GM21528 (cell line): ENCODE measurements around the gene CRNN.

ENCODE experiments used
- ATAC-seq: cut with Tn5 transposase; IDR thresholded peaks from one replicate; pipeline ENCODE4 v1.9.1; 2021; ENCODE audit warnings: mild to moderate bottlenecking, moderate library complexity; ENCODE audit not compliant: unreplicated experiment, low FRiP score

CRNN gene

DNA sequence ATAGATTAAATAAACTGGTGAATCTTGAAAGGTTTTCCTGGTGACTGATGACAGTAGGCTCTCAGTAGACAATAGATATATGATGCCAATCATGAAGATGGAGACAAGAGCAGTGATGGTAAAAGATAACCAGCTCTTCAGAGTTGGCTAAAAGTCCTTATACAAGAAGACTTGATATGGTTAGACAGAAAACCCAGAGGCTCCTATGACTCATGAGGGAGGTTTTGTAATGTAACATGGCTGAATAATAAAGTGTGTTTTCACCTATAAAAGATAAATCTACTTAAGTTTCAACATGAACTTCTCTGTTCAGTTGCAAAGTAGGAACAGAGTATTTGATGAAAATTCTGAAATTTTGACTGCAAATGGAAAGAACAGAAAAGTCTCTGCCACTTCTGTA, 12.7 kb upstream of the CRNN start:
- ATAC-seq, result no peak

DNA sequence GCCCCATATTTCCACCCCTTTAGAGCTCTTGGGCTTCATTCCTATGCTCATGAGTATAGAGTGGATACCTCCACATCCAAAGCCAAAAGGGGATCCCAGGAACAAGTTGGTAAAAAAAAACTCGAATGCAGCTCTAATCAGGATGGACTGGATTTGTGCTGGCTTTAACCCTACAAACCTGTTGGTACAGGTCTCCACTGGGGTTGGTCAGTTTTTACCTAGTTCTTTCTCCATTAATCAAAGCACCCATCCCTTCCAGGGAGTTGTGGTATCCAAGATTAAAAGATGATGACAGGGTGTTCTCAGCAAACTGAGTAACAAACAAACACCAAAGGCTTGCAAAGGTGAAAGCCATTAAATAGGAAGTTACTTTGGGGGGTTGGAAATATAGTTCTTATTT, 5.9 kb upstream of the CRNN start:
- no peak for ATAC-seq

DNA sequence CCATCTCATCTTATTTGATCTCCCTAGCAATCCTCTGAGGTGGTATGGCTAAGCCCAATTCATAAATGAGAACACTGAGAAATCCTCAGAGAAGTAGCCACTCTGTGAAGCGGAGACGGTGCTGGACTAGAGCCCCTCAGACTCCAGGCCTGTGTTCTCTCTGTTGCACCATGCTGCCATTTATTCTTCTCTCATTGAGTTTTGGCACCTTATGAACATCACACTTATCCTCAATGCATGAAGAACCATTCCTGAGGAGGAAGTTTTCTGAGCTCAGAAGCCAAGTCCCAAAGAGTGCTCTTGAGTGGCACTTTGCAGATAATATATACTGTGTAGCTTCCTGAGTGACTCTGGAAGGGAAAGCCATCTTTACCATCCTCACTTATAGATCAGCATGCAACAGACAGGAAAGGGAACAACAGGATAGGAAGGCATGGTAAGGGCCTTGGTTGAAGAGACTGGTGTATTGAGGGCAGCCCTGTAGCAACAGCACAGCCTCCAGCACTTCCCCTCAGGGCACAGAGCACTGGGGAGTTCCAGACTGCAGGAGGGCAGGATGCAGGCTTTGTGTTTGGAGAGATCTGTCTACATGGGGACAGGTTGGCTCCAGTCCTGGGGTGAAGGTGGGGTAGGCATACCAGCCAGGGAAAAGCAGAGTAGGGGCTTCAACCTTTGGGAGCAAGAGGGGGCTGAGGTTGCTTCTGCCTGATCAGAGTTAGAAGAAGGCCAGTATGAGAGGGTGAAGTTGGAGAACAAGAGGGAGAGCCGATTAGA, 1.6 kb upstream of the CRNN start:
- ATAC-seq, result no peak

DNA sequence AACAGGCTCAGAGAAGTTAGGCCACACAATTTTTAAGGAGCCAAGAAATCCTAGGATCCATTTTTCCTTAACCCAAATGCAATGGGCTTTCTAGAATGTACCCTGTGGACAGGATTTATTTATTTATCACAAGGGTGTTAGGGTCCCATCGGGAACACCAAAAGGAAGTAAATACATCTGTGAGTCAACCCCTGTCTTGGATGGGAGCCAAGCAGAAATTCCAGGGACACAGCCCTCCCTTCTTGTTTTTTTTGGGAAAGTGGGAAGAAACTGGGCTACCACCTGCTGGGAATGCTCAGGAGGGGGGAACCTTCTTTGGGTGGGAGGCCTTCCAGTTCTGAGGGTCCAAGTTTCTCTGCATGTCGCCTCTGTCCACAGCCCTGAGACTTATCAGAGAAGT, 1.3 kb downstream of the CRNN start:
- ATAC-seq, result no peak

- ATAC-seq, result no peak
Measured at GRCh38 chr1:152411134-152411533, 2.9 kb downstream of the CRNN start.

- ATAC-seq, result no peak
Measured at GRCh38 chr1:152410599-152410998, 3.5 kb downstream of the CRNN start.

DNA sequence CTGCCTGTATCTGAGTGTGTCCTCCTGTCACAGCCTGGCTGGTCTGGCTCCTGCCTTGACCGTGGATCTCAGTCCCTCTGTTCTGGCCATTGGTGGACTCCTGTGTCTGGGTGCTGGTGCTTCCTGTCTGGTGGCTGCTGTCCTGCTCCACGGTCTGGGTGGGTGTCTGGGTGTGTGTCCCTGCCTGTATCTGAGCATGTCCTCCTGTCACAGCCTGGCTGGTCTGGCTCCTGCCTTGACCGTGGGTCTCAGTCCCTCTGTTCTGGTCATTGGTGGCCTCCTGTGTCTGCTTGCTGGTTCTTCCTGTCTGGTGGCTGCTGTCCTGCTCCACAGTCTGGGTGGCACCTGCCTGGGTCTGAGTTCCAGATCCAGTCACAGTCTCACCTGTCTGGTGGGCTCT, 4.0 kb downstream of the CRNN start:
- no peak for ATAC-seq

DNA sequence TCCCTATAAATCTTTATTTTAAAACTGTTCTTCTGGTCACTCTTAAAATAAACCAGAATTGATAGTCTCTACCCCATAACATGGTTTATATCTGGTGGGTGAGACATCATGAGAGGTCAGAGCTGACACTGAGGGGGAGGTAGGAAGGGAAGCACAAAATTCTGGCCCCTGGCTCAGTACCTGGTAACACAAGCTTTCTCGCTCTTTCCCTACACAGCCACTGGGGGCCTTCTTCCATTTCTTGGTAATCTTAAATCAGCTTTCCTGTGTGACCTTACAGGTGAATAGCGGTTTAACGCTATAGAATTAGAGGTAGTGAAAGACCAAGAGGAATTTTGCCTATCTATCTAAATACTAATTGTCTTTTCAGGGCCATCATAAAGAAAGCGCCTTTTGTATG, 5.4 kb downstream of the CRNN start:
- no peak for ATAC-seq

DNA sequence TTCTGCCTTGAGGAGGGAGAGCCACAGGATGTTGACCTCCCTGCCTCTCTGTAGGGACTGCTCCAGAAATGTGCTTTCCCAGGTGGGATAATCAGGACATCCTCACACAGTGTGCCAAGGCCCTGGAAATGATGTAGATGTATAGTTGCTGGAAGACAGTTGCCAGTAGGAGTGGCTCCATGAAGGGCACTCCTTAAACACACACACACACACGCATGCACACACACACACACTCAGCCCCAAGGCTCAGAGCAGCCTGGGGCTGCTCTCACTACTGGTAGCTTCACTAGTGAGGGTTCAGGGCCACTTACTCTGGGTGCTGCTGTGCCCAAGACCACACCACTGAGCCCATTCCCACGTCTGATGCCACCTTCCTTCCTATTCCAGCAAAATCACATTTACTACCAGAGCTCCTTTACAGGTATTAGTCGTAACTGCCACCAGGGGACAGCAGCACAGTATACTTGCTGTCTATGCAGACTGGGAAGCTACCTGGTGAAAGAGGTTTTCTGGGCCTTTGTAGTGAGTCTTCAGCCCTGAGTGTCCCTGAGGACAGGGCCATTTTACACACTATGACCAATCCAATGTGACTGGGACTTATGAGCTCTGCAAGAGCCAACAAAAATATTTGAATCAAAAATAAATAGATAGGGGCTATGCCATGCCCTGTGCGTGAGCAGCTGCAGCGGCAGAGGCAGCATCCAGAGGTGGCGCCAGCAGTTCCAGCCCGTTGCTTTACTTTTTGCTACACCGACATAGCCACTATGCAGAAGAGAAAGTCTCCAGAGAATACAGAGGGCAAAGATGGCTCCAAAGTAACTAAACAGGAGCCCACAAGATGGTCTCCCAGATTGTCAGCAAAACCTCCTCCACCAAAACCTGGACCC, 15.0 kb downstream of the CRNN start:
- no peak for ATAC-seq

DNA sequence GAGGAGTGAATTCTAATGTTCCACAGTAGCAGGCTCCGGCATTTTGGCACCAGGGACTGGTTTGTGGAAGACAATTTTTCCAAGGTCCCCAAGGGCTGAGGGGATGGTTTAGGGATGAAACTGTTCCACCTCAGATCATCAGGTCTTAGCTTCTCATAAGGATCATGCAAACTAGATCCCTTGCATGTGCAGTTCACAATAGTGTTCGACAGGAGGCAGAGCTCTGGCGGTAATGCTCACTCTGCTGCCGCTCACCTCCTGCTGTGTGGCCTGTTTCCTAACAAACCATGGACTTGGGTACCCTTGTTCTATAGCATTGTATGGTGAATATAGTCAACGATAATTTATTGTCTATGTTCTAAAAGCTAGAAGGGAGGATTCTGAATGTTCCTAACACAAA, 16.6 kb downstream of the CRNN start:
- ATAC-seq, result no peak

GRCh38 chr1:152394151-152394550, 19.9 kb downstream of the CRNN start:
- ATAC-seq, result no peak

GRCh38 chr1:152392909-152393308, 21.2 kb downstream of the CRNN start:
- ATAC-seq, result no peak

DNA sequence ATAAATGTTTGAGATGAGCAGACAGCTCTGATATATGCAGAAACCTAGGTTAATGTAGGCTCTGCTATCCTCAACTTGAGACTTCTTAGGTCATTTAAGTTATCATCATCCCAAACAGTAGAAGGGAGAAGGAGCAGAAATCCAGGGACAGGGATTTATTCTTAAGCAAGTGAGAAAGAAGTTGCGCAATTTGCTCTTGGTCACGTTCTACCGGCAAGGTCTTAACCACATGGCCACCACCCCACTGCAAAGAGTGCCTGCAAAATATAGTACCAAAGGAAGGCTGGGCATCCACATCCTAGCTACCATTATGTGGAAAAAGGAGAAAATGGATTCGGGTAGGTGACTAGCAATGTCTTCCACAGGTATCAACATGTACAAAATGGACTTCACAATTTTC, 25.2 kb downstream of the CRNN start:
- ATAC-seq, result no peak

DNA sequence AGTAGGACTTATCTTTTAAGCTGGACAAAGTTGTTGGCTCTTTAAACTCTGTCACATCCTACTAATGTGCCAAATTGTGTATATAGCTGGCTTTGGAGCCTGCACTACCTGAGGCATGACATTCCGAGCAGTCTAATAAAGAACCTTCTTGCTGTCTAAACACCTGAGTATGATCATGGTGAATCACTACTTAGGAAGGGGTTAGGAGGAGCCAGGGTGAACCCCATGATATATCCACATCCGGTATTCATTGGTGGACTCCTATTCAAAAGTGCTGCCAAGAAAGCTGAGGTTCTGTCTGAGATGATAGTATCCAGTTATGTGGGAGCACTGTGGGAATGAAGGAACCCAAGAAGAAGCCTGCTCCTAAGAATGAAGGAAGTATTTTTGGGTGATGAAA, 27.1 kb downstream of the CRNN start:
- no peak for ATAC-seq

GRCh38 chr1:152380932-152381331, 33.1 kb downstream of the CRNN start:
- no peak for ATAC-seq

GRCh38 chr1:152374451-152374850, 39.6 kb downstream of the CRNN start:
- ATAC-seq, result no peak

- no peak for ATAC-seq
Measured at GRCh38 chr1:152372672-152373071, 41.4 kb downstream of the CRNN start.

GRCh38 chr1:152367436-152367835, 46.6 kb downstream of the CRNN start:
- no peak for ATAC-seq

GRCh38 chr1:152359906-152360305, 54.2 kb downstream of the CRNN start, which contains the start of gene FLG2:
Gene FLG2 (minus strand): TSS chr1:152360006. CDS start chr1:152358884, 1,122 bp downstream.
- ATAC-seq, result no peak
